Measurements from ENCODE around the gene RPS15.

Gene RPS15

DNA sequence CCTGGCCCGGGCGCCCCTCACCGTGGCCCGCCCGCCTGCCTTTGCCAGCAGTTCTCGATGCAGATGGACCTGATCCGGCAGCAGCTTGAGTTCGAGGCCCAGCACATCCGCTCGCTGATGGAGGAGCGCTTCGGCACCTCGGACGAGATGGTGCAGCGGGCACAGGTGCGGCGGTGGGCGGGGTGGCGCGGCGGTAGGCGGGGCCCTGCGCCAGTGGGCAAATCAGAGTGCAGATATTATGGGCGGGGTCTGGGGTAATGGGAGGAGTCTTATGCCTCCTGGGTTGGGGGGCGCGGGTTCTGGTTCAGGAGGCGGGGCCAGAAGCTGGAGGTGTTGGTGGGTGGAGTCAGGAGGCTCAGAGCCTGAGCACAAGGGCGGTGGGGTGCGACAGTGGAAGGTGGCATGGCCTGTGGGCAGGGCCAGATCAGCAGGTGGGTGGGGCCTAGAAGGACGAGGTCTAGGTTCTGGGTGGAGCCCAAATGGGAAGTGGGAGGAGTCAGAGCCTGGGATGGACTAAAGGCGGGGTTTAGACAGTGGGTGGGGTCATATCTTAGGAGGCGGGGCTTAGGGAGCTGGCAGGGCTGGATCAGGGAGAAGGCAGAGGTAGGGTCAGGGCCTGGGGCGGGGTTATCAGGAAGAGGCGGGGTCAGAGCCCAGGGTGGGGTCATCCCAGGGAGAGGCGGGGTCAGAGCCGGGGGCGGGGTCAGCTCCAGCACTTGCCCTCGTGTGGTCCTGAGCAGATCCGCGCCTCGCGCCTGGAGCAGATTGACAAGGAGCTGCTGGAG is 17.3 kb downstream of the RPS15 start:
- Histone ChIP-seq H3K27ac (ENCODE audit: insufficient read depth in 1 of 2, low read depth in 1 of 2, low read length in 2 of 2, poor library complexity in 1 of 2, severe bottlenecking in 2 of 2) (no peak overlapping the region), H3K4me3 (ENCODE audit: control insufficient read depth in 1 of 7, extremely low read depth in 1 of 7, insufficient read depth in 4 of 7, low read depth in 2 of 7, low read length in 6 of 7) (peak overlapping the region in 2 of 7 experiments; percentile 13 to 26), H3K36me3 (ENCODE audit: control insufficient read depth in 4 of 4, insufficient read depth in 4 of 4, low read length in 3 of 4) (peaks cover 0 to 3% (median 0%) of the 10 kb centered on the region in 4 experiments), H3K4me1 (ENCODE audit: control extremely low read depth in 1 of 4, control insufficient read depth in 4 of 4, insufficient read depth in 4 of 4, low read length in 3 of 4) (peaks cover 0 to 35% (median 24%) of the 10 kb centered on the region in 4 experiments), H3K27me3 (replicated peaks in 2 of 5; ENCODE audit: control insufficient read depth in 4 of 5, insufficient read depth in 5 of 5, low read length in 4 of 5) (peaks cover 0 to 80% (median 37%) of the 10 kb centered on the region in 5 experiments), H3K9me3 (ENCODE audit: control extremely low read depth in 1 of 5, control insufficient read depth in 4 of 5, insufficient read depth in 2 of 5, low read depth in 1 of 5, low read length in 4 of 5) (no peaks in the 10 kb centered on the region)
- DNase-seq = peak; percentile 74 to 82 (median 79)
- CTCF ChIA-PET = interaction anchor here (0.9 to 7.3 kb wide), 5 partner anchors 12 to 21 kb away, joined by 3 to 49 read pairs (median 6); no protein-coding TSS in a partner anchor
- WGBS (ENCODE audit: insufficient coverage) = 1% methylated on average over 29 of the region's 42 CpGs
- POLR2A ChIA-PET = interaction anchor here (1.0 kb wide), 1 partner anchor 10 kb away, joined by 4 read pairs; no protein-coding TSS in a partner anchor

DNA sequence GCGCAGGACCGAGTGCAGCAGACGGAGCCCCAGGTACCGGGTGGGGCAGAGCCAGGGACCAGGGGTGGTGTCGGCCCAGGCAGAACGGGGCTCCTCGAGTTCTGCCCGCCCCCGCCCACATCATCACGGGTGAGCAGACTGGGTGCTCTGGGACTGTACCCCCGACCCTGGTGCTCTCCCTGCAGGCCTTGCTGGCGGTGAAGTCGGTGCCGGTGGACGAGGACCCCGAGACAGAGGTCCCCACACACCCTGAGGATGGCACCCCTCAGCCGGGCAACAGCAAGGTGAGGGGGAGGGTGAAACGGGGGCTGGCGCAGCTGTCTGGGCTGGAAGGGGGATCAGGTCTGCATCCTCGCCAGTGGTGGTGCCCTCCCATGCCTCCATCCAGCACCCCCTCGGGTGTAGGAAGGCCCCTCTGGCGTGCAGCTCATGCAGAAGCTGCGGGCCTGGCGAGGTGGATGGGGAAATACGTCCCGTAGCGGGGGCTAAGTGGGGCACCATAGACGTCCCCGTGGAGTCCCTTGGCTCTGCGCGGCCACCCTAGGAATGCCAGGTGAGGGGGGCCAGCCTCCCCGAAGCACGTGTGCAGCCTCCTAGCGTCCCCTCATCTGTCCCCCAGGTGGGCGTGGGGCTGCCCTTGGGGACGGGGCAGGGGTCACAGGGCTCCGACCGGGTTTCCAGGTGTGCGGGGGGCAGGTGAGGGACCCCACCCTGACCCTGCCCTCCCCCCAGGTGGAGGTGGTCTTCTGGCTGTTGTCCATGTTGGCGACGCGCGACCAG is 18.1 kb downstream of the RPS15 start:
- ChIA-PET CTCF (interaction anchor here (0.9 to 7.3 kb wide), 6 partner anchors 11 to 20 kb away, joined by 3 to 49 read pairs (median 10); no protein-coding TSS in a partner anchor), POLR2A (no interaction called here)
- Histone ChIP-seq H3K36me3 (ENCODE audit: control insufficient read depth in 4 of 4, insufficient read depth in 4 of 4, low read length in 3 of 4) (peaks cover 0 to 3% (median 0%) of the 10 kb centered on the region in 4 experiments), H3K27me3 (replicated peaks in 2 of 5; ENCODE audit: control insufficient read depth in 4 of 5, insufficient read depth in 5 of 5, low read length in 4 of 5) (peaks cover 0 to 73% (median 29%) of the 10 kb centered on the region in 5 experiments), H3K4me1 (ENCODE audit: control extremely low read depth in 1 of 4, control insufficient read depth in 4 of 4, insufficient read depth in 4 of 4, low read length in 3 of 4) (peaks cover 0 to 35% (median 24%) of the 10 kb centered on the region in 4 experiments), H3K4me3 (ENCODE audit: control insufficient read depth in 1 of 7, extremely low read depth in 1 of 7, insufficient read depth in 4 of 7, low read depth in 2 of 7, low read length in 6 of 7) (peak overlapping the region in 1 of 7 experiments; percentile 26), H3K9me3 (ENCODE audit: control extremely low read depth in 1 of 5, control insufficient read depth in 4 of 5, insufficient read depth in 2 of 5, low read depth in 1 of 5, low read length in 4 of 5) (no peaks in the 10 kb centered on the region), H3K27ac (ENCODE audit: insufficient read depth in 1 of 2, low read depth in 1 of 2, low read length in 2 of 2, poor library complexity in 1 of 2, severe bottlenecking in 2 of 2) (no peak overlapping the region)
- no peak for DNase-seq
- WGBS (ENCODE audit: insufficient coverage) = 24% methylated on average over 30 of the region's 43 CpGs

DNA sequence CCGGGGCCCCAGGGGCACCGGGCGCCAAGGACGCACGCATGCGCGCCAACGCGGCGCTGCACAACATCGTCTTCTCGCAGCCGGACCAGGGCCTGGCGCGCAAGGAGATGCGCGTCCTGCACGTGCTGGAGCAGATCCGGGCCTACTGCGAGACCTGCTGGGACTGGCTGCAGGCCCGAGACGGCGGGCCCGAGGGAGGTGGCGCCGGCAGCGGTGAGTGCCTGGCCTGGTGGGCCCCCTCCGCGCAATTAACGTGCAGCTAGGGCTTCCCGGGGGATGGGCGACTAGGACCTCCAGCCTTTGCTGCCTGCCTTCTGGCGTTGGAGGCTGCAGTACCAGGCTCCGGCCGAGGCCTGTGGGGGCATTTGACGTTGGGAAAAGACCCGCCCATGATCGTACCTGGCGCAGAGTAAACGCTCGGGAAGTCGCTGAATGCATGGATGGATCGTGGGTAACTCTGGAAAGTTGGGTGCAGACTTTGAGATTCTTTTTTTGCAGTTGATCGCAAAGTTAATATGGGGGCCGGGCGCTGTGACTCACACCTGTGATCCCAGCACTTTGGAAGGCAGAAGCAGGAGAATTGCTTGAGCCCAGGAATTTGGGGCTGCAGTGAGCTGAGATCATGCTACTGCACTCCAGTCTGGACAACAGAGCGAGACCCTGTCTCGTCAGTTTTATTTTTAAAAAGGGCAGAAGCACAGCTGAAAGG is 19.0 kb downstream of the RPS15 start:
- Histone ChIP-seq H3K36me3 (ENCODE audit: control insufficient read depth in 4 of 4, insufficient read depth in 4 of 4, low read length in 3 of 4) (peaks cover 0 to 3% (median 0%) of the 10 kb centered on the region in 4 experiments), H3K4me1 (ENCODE audit: control extremely low read depth in 1 of 4, control insufficient read depth in 4 of 4, insufficient read depth in 4 of 4, low read length in 3 of 4) (peaks cover 0 to 35% (median 24%) of the 10 kb centered on the region in 4 experiments), H3K9me3 (ENCODE audit: control extremely low read depth in 1 of 5, control insufficient read depth in 4 of 5, insufficient read depth in 2 of 5, low read depth in 1 of 5, low read length in 4 of 5) (no peaks in the 10 kb centered on the region), H3K27me3 (replicated peaks in 2 of 5; ENCODE audit: control insufficient read depth in 4 of 5, insufficient read depth in 5 of 5, low read length in 4 of 5) (peaks cover 0 to 64% (median 25%) of the 10 kb centered on the region in 5 experiments), H3K4me3 (ENCODE audit: control insufficient read depth in 1 of 7, extremely low read depth in 1 of 7, insufficient read depth in 4 of 7, low read depth in 2 of 7, low read length in 6 of 7) (no peak overlapping the region), H3K27ac (ENCODE audit: insufficient read depth in 1 of 2, low read depth in 1 of 2, low read length in 2 of 2, poor library complexity in 1 of 2, severe bottlenecking in 2 of 2) (no peak overlapping the region)
- DNase-seq = no peak
- POLR2A ChIA-PET = no interaction called here
- CTCF ChIA-PET = interaction anchor here (2.6 to 7.3 kb wide), 3 partner anchors 10 to 16 kb away, joined by 6 to 49 read pairs (median 15); no protein-coding TSS in a partner anchor
- WGBS (ENCODE audit: insufficient coverage) = 18% methylated on average over 43 of the region's 48 CpGs

DNA sequence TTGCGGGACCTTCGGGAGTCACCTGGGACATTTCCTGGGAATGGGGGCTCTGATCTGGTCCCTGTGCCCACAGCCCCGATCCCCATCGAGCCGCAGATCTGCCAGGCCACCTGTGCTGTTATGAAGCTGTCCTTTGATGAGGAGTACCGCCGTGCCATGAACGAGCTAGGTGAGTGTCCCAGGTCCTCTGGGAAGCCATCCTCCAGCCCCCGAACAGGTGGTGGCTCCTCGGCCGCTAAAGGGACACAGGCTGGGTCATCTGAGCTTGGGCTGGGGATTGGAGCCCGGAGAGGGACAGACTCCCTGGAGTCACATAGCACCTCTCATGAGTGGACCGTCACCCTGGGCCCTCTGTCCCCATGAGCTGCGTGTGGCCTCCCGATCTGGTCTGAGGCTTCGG is 19.7 kb downstream of the RPS15 start:
- DNase-seq = no peak
- 91% methylated on average over 16 of the region's 16 CpGs for WGBS (ENCODE audit: insufficient coverage)
- Histone ChIP-seq H3K36me3 (ENCODE audit: control insufficient read depth in 4 of 4, insufficient read depth in 4 of 4, low read length in 3 of 4) (peaks cover 0 to 3% (median 0%) of the 10 kb centered on the region in 4 experiments), H3K4me3 (ENCODE audit: control insufficient read depth in 1 of 7, extremely low read depth in 1 of 7, insufficient read depth in 4 of 7, low read depth in 2 of 7, low read length in 6 of 7) (no peak overlapping the region), H3K9me3 (ENCODE audit: control extremely low read depth in 1 of 5, control insufficient read depth in 4 of 5, insufficient read depth in 2 of 5, low read depth in 1 of 5, low read length in 4 of 5) (no peaks in the 10 kb centered on the region), H3K27ac (ENCODE audit: insufficient read depth in 1 of 2, low read depth in 1 of 2, low read length in 2 of 2, poor library complexity in 1 of 2, severe bottlenecking in 2 of 2) (no peak overlapping the region), H3K4me1 (ENCODE audit: control extremely low read depth in 1 of 4, control insufficient read depth in 4 of 4, insufficient read depth in 4 of 4, low read length in 3 of 4) (peaks cover 0 to 35% (median 24%) of the 10 kb centered on the region in 4 experiments), H3K27me3 (replicated peaks in 2 of 5; ENCODE audit: control insufficient read depth in 4 of 5, insufficient read depth in 5 of 5, low read length in 4 of 5) (peaks cover 0 to 57% (median 25%) of the 10 kb centered on the region in 5 experiments)
- ChIA-PET POLR2A (no interaction called here), CTCF (interaction anchor here (1.0 to 7.3 kb wide), 4 partner anchors 9 to 15 kb away, joined by 3 to 49 read pairs (median 10); no protein-coding TSS in a partner anchor)

DNA sequence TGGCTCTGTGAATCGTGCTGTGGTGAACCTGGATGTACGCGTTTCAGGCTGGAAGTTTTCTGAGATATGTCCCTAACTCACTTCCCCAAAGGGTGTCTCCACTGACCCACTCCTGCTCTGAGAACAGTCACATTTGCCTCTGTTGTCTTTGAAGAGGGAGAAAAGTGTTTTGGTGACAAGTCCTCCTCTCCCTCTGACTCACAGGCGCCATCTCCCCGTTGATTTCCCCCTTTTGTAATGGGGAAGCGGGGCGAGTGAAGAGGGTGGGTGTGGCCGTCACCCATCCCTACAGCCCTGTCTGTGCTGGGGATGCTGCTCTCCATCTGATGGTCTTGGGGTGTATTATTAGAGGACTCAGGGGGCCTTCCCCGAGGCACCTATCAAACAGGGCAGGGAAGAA is 21.3 kb downstream of the RPS15 start:
- Histone ChIP-seq H3K9me3 (ENCODE audit: control extremely low read depth in 1 of 5, control insufficient read depth in 4 of 5, insufficient read depth in 2 of 5, low read depth in 1 of 5, low read length in 4 of 5) (no peaks in the 10 kb centered on the region), H3K27ac (ENCODE audit: insufficient read depth in 1 of 2, low read depth in 1 of 2, low read length in 2 of 2, poor library complexity in 1 of 2, severe bottlenecking in 2 of 2) (no peak overlapping the region), H3K36me3 (ENCODE audit: control insufficient read depth in 4 of 4, insufficient read depth in 4 of 4, low read length in 3 of 4) (peaks cover 0 to 3% (median 0%) of the 10 kb centered on the region in 4 experiments), H3K27me3 (replicated peaks in 2 of 5; ENCODE audit: control insufficient read depth in 4 of 5, insufficient read depth in 5 of 5, low read length in 4 of 5) (peaks cover 0 to 46% (median 19%) of the 10 kb centered on the region in 5 experiments), H3K4me3 (ENCODE audit: control insufficient read depth in 1 of 7, extremely low read depth in 1 of 7, insufficient read depth in 4 of 7, low read depth in 2 of 7, low read length in 6 of 7) (no peak overlapping the region), H3K4me1 (ENCODE audit: control extremely low read depth in 1 of 4, control insufficient read depth in 4 of 4, insufficient read depth in 4 of 4, low read length in 3 of 4) (peaks cover 0 to 25% (median 21%) of the 10 kb centered on the region in 4 experiments)
- whole genome bisulfite sequencing (ENCODE audit: insufficient coverage) = 86% methylated on average over 6 of the region's 9 CpGs
- DNase-seq = no peak
- ChIA-PET POLR2A (no interaction called here), CTCF (interaction anchor here (3.1 to 7.3 kb wide), 2 partner anchors 8 to 17 kb away, joined by 15 to 49 read pairs; no protein-coding TSS in a partner anchor)

DNA sequence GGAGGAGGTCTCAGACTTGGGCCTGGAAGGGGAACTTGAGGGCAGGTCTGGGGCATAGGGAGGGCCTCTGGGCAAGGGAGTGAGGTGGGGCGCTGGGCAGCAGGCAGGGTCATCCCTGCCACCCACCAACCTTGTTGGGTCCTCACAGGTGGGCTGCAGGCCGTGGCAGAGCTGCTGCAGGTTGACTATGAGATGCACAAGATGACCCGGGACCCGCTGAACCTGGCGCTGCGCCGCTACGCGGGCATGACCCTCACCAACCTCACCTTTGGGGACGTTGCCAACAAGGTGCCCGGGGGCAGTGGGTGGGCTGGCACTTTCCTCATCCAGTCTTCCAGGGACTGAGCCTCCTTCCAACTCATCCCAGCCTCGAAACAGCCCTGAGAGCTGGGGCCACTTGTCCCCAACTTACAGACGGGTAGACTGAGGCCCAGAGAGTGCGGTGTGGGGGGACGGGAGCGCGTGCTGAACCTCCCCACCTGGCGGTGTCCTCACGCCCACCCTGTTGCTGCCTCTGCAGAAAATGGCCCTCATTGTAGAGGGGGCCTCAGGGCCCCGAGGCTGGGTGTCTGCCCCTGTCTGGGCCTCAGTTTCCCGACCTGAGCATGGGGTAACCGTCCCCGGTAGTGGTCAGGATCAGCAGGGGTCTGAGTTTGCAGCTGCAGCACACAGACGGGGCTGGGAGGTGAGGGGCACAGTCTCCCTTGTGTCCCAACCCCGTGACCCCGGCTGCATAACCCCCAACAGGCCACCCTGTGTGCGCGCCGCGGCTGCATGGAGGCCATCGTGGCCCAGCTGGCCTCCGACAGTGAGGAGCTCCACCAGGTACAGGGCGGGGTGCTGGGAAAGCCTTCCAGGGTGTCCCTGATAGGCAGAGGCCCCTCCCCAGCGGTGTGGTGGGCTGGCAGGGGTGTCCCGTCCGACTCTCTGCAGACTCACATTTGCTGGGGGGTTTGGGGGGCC is 22.1 kb downstream of the RPS15 start:
- Histone ChIP-seq H3K27ac (ENCODE audit: insufficient read depth in 1 of 2, low read depth in 1 of 2, low read length in 2 of 2, poor library complexity in 1 of 2, severe bottlenecking in 2 of 2) (no peak overlapping the region), H3K9me3 (ENCODE audit: control extremely low read depth in 1 of 5, control insufficient read depth in 4 of 5, insufficient read depth in 2 of 5, low read depth in 1 of 5, low read length in 4 of 5) (no peaks in the 10 kb centered on the region), H3K4me3 (ENCODE audit: control insufficient read depth in 1 of 7, extremely low read depth in 1 of 7, insufficient read depth in 4 of 7, low read depth in 2 of 7, low read length in 6 of 7) (no peak overlapping the region), H3K27me3 (replicated peaks in 2 of 5; ENCODE audit: control insufficient read depth in 4 of 5, insufficient read depth in 5 of 5, low read length in 4 of 5) (peaks cover 0 to 51% (median 19%) of the 10 kb centered on the region in 5 experiments), H3K36me3 (ENCODE audit: control insufficient read depth in 4 of 4, insufficient read depth in 4 of 4, low read length in 3 of 4) (peaks cover 0 to 3% (median 0%) of the 10 kb centered on the region in 4 experiments), H3K4me1 (ENCODE audit: control extremely low read depth in 1 of 4, control insufficient read depth in 4 of 4, insufficient read depth in 4 of 4, low read length in 3 of 4) (peaks cover 0 to 21% (median 17%) of the 10 kb centered on the region in 4 experiments)
- 99% methylated on average over 30 of the region's 36 CpGs for WGBS (ENCODE audit: insufficient coverage)
- POLR2A ChIA-PET = no interaction called here
- DNase-seq = no peak
- CTCF ChIA-PET = no interaction called here
